ENCODE data around the gene CDH23.
A peak's percentile ranks its signal among the peaks of the same experiment; 100 is the strongest.

The CDH23 gene

GRCh38 chr10:71565284-71566000, 168.7 kb downstream of the CDH23 start:
- DNase-seq: no peak

GRCh38 chr10:71567006-71567405, 170.3 kb downstream of the CDH23 start:
- DNase-seq: no peak

- DNase-seq: no peak
These were observed 172.3 kb downstream of the CDH23 start for GRCh38 chr10:71568896-71569492.

GRCh38 chr10:71569775-71570588, 173.3 kb downstream of the CDH23 start:
- peak; percentile 73 for DNase-seq

GRCh38 chr10:71571460-71572175, 174.9 kb downstream of the CDH23 start:
- DNase-seq: no peak

GRCh38 chr10:71572962-71573361, 176.2 kb downstream of the CDH23 start:
- DNase-seq: no peak

GRCh38 chr10:71573562-71574518, 177.1 kb downstream of the CDH23 start:
- DNase-seq: no peak

GRCh38 chr10:71575451-71575850, 178.7 kb downstream of the CDH23 start:
- no peak for DNase-seq

GRCh38 chr10:71575934-71576801, 179.4 kb downstream of the CDH23 start:
- no peak for DNase-seq

- DNase-seq: no peak
These were observed 180.1 kb downstream of the CDH23 start for GRCh38 chr10:71576842-71577241.

- DNase-seq: no peak
These were observed 180.6 kb downstream of the CDH23 start for GRCh38 chr10:71577345-71577744.

GRCh38 chr10:71578069-71578468, 181.3 kb downstream of the CDH23 start:
- DNase-seq: no peak

- DNase-seq: no peak
These were observed 182.9 kb downstream of the CDH23 start for GRCh38 chr10:71579668-71580067.

GRCh38 chr10:71580415-71580814, 183.7 kb downstream of the CDH23 start:
- DNase-seq: no peak

GRCh38 chr10:71580926-71581325, 184.2 kb downstream of the CDH23 start:
- no peak for DNase-seq

GRCh38 chr10:71581376-71581775, 184.7 kb downstream of the CDH23 start:
- DNase-seq: no peak

- no peak for DNase-seq
These were observed 185.3 kb downstream of the CDH23 start for GRCh38 chr10:71582019-71582418.

- no peak for DNase-seq
These were observed 186.1 kb downstream of the CDH23 start for GRCh38 chr10:71582506-71583475.

- no peak for DNase-seq
These were observed 187.7 kb downstream of the CDH23 start for GRCh38 chr10:71584461-71584860.
